Raji (cell line): ENCODE measurements around the gene ELMO1.

ENCODE experiments used
- POLR2A ChIP-seq: IDR thresholded peaks from 2 replicates; pipeline ENCODE4 v1.6.1; 2011; ENCODE audit warnings: low read depth, low read length, control low read depth; ENCODE audit not compliant: insufficient read depth

Gene ELMO1

DNA sequence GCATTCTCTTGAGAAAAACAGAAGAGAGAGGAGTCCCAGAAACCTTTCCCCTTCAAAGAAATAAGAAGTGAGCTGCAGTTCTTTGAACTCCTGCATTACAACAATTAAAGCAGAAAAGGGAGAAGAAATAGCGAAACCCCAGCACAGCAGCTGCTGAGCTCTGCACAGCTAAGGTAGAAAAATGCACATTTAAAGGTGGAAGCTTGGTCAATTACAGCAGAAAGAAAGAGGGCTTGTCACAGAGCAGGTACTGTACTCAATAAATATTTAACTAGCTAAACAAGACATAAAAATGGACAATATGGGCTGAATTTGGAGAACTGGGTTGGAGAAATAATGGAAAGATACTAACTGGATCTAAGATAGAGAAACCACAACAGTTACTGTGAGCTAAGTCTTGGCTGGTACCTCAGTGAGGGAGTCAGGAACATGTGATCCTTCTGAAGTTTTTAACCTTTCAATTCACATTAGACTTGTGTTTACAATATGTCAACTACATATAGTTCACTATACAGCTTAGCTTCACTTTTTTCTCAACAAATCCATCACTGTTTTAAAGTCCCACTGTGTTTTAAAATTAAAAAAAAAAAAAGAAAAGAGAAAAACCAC is 332.5 kb downstream of the ELMO1 start:
- TF ChIP-seq POLR2A, result no peak

DNA sequence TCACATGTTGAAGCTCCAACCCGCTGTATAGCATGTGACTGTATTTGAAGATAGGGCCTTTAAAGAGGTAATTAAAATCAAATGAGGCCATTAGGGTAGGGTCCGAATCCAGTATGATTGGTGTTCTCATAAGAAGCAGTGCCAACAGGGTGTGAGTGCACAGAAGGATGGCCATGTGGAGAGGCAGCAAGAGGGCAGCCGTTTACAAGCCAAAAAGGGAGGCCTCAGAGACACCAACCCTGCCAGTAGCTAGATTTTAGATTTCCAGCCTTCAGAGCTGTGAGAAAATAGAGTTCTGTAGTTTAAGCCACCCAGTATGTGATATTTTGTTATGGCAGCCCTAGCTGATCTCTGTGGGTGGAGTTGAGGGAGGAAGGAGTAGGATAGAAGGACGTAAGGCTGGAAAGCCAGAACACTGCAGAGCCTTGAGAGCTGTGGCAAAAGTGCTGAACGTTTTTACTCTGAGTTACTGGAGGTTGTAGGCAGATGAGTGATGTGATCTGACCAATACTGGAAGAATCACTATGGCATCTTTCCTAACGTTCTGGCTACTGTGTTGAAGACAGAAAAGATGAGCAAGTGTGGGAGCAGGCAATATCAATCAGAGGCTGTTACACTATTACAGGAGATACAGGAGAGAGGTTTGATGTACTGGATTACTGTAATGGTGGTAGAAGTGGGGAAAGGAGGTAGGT is 334.9 kb downstream of the ELMO1 start:
- no peak for TF ChIP-seq POLR2A

DNA sequence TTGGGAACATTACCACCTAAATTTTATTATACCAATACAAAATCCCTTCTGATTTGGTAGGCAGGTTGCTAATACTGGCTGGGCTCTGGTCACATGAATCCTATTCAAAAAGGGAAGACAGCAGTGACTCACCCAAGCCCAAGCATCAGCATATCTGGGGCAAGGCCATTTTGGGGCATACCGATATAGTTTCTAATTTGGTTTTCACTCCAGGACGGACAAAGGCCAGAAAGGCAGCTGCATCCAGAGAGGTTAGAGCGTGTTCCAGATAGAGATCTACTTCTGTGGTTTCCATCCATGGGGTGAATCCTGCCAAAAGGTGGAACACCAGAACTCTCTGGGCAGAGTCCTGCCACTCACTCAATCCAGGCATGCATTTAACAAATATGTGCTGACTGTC is 335.8 kb downstream of the ELMO1 start:
- no peak for TF ChIP-seq POLR2A

GRCh38 chr7:37112218-37112617 is 336.4 kb downstream of the ELMO1 start:
- TF ChIP-seq POLR2A, result no peak

DNA sequence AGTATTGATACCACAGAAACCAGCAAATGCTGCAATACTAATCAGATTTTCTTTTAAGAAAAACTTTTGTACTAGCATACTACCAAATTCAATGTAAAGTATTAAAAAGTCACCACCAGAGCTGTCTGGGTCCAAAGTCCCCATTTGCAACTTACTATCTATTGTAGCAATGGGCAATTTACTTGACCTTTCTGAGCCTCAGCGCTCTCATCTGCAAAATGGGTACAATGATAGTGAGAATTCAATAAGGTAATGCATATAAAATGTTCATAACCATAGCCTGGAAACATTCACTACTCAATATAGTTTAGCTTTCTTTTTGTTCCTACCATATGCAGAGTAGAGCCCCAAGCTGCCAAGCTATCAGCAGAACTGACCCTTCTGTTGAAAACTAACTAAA is 337.2 kb downstream of the ELMO1 start:
- TF ChIP-seq POLR2A, result no peak

DNA sequence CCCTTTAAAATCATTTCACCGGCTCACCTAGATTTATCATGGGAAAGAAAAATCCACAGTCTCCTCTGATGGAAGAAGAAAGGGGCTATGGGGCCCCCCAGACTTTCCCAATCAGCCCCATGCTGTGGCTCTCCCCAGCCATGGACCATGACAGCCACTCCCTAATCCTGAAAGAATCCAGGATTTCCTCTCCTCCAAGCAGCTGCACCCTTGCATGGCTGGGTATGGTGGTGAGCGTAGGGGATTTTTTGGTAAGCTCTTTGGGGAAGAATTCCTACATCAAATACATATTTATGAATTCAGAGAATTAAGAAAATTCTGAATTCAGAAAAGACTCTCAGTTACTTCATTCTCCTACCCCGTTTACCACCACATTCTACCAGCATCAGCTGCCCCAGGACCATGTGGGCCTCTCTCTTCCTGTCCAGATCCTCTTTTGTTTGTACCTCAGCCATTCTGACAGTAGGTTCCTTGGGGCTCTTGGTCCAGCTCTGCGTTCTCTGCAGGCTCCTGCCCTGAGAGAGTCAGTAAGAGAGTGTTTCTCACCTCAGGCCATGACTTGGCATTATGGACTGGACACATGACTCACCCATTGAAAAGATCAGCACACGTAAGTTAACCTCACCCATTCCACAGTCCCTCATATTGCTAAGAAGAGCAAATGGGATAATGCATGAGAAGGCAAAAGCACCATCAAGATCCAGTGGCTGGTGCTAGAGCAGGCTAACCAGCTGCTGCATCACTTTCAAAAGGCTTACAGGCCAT is 337.8 kb downstream of the ELMO1 start:
- TF ChIP-seq POLR2A, result no peak

DNA sequence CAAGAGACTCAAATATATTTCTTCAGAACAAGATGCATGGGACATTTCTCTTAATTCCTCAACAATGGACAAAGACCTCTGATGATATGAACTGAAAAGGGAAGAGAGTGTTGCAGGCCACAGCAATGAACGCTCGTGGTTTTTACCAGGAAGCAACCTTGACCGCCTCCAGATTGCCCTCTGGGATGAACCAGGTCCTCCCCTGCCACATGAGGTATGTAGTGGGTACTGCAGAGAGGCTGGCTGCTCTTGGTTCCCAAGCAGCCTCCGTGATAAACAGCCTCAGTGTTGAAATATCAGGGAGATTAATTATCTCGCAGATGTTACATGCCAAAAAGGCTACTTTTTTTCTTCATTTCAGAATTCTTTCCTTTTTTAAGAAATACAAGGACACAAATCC is 338.8 kb downstream of the ELMO1 start:
- no peak for TF ChIP-seq POLR2A

DNA sequence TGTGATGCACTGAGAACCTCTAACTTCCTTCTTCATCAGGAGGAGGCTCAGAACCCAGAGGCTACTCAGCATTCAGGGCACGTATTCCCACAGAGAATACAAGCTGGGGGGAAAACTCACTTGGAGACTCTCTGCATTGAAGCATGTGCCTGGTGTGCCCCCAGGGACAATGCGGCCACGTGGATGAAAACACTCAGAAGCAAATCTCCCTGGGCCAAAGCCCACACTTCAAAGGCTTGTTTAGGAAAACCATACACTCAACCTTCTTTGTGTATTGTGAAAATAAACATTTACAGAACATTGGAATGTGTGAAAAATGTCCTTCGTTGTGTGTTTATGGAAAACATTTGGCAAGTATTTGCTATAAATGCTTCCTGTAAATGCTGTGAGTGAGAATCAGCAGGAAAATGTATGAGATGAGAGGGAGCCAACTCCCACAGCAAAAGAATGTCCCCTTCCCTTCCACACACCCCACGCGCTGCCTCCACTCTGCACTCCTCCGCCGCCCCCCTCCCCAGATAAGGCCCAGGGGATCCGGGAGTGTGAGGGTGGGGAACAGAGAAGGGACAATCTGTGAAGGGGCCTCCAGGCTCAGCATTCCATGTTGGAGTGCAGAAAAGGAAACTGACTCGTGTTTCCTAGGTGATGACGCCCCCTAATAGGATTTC is 339.5 kb downstream of the ELMO1 start:
- no peak for TF ChIP-seq POLR2A

DNA sequence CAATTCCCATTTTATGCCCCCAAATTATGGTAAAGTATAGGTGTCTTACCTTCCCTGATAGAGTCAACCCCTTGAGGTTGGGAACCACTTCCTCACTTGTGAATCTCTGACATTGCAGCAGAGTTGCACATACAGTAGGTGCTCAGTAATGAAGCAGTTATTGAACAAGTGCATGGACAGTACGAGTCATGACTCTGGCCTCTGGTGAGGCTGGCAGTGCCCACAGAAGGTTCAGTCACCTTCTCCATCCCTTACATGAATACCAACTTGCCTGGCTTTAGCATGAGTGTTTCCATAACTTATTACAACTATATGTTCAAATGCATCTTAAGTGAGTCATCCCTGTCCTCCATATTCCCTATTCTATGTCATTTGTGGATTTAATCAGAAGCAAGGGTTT is 340.0 kb downstream of the ELMO1 start:
- no peak for TF ChIP-seq POLR2A

DNA sequence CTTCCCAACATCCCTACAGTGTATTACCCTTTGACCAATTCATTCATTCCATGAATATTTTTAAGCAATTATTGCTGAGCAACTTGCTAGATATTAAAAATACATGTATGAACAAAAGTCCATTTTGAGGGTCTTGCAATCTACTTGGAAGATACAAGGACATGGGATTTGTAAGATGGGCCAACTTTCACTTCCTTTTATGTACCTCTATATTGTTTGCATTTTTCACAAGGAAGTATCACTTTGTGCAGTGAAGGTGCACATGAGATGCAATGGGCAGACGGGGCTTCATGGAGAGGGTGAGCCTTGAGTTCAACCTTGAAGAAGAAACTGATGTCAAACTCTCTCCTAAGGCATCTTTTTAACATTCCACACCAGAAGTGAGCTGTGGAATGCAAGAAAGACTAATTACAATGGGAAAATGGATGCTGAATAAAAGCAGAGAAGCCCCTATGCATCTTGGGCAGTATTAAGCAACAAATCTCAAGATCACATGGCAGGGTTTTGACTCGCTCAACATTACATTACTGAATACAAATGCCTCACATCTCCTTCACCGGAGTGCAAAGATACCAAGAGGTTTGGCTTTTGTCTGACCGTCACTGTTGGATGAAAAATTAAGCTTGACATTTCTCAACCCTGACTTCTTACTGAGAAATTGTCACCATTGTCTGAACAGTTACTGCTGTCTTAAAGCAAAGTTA is 341.5 kb downstream of the ELMO1 start:
- TF ChIP-seq POLR2A, result no peak

- TF ChIP-seq POLR2A, result no peak
These were observed 342.9 kb downstream of the ELMO1 start for GRCh38 chr7:37105762-37106161.

DNA sequence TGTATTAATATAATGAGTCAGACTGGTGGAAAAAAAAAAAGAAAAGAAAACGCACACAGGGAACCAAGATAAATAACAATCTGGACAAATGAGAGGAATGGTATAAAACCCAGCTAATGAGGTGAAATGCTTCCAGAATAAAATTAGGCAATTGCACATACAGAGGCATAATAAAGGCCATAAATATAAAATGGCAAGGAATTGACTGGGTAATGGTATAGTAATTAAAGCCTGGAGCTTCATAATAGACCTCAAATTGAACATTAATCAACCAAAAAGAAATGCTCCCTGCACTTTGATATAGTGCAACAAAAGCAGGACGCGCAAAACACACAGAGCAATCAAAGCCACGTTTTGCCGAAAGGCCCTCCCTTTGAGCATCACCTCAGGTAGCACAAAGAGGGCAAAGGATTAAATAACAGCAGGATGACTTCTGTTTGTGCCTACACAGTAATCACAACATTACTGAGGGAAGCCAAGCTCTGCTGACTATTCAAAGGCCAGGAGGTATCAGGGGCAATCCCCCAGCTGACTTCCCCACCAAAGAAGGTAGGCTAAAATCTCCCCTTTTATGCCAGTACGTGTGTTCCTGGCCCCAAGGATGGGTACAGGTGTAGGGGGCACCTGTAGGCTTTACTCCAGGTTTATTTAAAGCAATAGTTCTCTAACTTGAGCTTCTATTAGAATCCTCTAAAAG is 343.7 kb downstream of the ELMO1 start:
- TF ChIP-seq POLR2A, result no peak

DNA sequence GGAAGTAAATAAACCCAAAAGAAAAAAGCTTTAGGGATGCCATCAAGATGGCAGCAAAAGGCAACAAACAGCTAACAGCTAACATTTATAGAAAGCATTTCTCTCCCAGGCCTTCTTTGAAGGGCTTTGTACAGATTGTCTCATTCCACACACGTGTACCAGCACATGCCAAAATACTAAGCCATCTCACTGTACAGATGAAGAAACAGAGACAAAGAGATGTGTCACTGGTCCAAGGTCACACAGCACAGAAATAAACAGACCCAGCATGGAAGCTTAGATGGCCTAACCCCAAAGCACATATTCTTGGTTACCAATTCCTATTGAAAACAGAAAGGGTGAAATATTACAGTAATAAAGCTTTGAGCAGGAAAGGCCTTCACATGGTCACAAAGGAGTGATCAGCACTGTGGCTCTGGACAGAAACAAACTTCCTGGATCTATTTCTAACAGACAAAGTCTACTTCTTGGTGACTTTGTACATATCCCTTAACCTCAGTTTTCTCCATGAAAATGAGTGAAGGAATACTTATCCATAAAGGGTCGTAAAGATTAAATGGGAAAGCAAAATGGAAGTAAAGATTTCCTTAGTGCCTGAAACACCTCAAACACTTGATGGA is 346.0 kb downstream of the ELMO1 start:
- no peak for TF ChIP-seq POLR2A

DNA sequence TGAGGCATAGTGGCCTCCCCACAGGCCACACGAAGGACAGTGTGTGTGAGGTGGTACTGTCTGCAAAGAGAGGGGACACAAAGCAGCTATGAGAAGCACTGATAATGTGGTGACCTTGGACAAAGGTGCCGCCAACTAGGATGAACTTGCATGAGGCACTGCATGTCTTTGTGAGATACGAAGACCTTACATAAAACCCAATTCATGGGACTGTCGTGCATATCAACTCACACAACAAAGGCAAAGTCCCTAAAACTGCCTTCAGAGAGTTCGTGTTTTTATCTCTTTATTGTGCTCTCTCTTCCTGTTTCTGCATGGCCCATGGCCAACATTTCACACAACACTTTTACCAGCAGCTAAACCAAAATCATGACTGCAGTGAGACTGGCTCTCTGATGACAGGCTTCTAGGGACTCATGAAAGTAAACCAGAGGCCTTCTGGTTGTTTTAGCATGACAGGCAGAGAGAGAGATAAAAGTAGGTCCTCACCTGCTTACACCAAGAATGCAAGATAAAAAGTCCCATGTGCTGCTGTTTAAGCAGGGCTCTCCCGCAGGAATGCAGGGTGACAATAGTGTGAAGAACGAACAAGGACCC is 347.8 kb downstream of the ELMO1 start:
- TF ChIP-seq POLR2A, result no peak
